ELF-1 (cell line): ENCODE measurements around the gene FGG.

Experiments
- DNase-seq: peaks from one replicate; pipeline ENCODE4 v3.0.0-alpha.2; 2016; ENCODE audit warnings: low read depth, low spot score

The FGG gene

DNA sequence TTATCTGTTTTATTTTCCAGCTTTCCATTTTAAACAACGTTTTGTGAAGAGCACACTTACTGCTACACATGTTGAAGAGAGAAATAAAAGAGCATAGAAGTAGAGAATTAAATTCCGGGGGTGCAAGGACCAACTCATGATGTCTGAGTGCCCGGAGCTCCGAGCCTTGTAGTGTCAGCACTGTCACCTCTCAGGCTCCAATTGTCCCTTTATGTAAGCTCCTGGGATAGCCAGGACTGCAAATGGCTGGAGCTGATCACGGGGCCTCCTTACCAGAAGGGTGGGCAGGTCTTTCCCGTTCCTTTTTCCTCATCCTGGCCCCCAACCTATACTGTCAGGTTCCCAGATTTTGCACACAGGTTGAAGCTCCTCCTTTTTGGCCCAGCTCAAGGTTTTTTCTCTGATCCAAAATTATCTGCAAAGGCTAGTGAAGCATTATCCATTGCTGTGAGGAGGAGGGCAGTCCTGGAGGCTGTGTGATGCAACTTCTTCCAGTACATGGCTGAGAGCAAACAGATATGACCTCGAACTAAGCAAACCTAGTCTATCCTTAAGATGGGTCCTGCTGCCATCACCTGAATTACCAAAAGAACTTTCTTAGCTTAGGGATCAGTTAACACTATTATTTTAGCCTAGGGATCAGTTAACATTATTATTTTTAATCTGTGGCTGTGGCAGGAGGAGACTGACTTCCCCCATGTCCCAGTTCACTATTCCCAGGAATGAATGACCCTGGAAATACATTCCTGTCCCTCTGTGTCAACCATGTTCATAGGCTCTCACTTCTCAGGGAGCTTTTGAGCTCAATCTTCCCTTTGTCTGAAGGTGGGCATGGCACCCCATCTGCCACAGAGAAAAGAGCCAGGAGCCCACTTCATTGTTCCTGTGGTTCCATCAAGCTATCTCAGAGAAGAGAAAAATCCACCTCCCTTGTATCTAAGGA, at the start of gene FGG:
TSS of gene FGG (minus strand) at position 185 of the 943 bp plus-strand sequence. CDS start at position 138, 47 bp downstream.
- DNase-seq: no peak

GRCh38 chr4:154660052-154660451, 47.6 kb upstream of the FGG start:
- DNase-seq: no peak

DNA sequence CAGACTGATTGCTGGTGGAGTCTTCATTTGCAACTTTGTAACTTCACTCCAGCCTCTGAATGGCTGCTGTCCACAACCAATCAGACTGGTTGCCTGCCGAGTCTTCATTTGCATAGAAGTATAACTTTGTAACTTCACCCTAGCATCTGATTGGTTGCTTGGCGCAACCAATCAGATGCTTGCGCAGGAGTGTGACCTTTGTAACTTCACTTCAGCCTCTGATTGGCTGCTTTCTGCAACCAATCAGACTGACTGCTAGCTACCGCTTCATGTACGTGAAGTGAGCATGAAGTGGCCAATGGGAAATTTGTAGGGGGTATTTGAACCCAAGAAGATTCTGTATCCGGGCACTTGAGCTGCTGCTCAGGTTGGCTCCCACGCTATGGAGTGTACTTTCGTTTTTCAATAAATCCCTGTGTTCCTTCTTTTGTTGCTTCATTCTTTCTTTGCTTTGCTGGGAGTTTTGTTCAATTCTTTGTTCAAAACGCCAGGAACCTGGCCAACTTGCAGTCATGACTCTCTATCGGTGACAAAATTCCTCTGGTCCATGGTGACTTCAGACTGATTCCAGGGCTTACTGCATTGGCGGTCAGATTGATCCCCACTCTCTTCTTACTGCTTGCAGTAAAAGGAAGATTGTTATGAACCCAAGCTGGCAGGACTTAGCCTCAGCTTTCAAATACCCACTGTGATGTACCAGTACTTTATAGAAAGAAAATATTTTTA, 46.4 kb upstream of the FGG start:
- DNase-seq: no peak

- no peak for DNase-seq
Measured at GRCh38 chr4:154643493-154643892, 31.0 kb upstream of the FGG start.

DNA sequence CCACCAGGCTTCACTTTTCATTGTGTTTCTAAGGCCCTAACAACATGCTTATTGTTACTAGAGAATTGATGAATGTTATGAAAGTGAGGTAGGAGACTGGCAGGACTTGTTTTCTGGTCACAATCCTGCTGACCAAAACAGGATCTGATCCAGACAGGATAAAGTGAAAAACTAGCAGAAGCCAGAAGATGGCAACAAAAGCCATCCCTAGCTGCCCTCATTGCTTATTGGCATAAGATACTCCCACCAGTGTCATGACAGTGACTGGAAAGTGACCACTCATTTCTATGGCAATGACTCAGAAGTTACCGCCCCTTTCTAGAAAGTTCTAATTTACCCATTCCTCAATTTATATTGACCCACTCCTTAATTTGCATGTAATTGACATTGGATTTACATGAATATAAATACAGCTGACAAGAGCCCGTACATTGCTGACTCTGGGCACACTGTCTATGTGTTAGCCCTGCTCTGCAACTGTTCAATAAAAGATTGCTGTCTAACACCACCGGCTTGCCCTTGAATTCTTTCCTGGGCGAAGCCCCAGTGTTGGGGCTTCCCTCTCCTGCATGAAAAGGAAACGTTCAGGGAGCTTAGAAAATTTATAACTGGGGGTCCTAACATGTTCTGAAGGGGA, 30.0 kb upstream of the FGG start:
- DNase-seq: peak; percentile 7

DNA sequence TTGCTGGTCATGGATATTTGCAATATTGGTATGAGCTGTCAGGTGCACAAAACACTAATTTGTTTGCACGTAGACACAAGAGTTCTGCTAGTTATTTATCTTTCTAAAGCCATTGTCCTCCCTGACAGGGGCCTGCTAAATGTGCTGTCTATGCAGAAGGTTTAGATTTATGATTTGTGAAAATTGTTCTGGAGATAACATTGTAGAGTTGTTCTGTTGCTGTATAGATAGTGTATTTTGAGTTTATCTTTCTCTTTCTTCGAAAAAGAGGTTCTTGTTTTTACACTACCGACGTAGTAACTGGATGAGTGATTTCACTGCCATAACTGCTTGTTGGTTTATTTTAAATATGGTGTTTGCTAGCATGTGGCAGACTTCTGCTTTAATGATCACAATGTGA, 28.5 kb upstream of the FGG start:
- DNase-seq: no peak

DNA sequence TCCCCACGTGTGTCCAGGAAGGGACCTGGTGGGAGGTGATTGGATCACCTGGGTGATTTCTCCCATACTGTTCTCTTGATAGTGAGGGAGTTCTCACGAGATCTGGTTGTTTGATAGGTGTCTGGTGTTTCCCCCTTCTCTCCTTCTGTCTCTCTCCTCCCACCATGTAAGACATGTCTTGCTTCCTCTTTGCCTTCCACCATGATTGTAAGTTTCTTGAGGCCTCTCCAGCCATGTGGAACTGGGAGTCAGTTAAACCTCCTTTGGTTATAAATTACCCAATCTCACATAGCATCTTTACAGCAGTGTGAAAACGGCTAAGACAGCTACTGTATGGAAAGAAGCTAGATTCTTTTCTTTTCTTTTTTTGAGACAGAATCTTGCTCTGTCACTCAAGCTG, 21.6 kb upstream of the FGG start:
- no peak for DNase-seq

DNA sequence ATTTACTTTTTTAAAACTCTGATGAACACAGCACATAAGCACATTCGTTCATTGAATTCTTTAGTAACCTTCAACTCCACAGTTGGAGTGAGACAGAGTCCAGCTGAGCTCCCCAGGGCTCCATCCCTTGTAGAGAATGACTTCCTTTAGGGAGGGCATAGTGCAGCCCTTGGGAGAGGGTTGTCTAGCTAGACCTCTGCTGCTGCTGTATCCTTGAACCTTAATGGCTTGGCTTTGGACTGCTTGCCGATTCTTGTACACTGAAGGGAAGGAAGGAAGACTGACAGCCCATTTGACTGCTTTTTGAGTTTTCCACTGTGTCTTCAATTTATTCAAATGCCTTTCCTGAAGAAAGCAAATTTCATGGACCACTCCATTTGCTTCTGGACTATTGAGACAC, 19.4 kb upstream of the FGG start:
- no peak for DNase-seq

GRCh38 chr4:154630324-154630723, 17.9 kb upstream of the FGG start:
- DNase-seq: no peak

DNA sequence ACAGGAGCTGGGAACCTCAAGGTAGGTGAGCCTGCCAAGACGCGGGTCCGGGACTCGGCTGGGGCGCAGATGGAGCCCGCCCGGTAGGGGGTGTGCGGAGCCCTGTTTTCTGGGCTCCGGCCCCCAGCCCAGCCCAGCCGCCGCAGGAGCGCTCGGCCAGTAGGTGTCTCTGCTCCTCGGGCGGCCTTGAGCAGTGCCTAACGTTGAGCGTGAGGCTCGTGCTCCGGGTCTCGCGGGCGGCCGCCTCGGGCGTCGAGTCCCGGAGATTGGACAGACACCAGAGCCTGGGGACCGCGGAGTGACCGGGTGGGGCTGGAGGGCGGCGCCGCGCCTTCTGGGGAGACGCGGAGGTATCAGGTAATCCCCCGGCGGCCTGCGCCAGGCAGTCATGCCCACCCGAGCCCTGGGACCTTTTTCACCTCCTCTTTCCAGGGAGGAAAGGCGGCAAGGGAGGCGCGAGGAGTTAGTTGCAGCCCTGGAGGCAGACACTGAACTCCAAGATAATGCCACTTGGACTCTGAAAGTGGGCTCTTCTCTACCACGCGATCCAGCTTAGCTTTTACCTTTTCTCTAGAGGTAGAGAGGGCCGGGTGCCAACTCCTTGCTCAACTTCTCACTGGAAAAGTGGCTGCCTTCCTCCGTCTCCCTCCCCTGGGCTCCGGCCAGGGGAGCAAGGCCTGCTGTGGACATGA, 14.5 kb upstream of the FGG start:
- DNase-seq: peak; percentile 89

DNA sequence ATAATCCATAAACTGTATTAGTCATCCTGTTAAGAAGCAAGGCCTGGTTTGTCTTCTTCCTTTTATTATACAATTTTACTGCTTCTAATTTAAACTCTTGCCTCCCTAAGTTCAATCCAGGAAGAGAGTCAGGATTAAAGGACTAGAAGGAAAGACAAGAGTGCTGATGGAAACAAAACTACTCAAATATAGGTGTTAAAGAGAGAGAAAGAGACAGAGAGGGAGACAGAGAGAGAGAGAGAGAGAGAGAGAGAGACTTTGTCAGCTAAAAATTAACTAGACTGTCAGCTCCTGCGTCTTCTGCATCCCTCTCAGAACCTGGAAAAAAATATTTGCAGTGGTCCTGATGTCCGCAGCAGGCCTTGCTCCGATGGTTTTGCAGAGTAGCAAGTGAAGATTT, 13.5 kb upstream of the FGG start:
- no peak for DNase-seq

DNA sequence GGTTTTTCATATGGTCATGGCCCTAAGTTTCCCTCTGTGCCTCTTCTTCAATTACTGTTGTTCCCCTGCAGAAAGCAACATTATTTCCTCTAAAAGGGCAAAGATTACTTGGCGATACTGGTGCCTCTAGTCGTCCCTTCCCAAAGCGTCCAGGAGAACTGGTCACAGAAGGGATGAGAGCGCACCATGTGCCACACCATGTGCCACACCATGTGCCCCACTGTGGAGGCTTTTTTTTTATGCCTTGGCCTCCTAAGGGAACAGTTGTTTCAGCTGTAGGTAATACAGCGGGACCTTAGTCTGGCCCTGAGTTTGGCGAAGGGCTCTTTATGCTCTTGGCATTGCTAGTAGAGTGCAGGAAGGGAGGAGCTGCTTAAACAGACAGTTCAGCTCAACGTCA, 11.5 kb upstream of the FGG start:
- DNase-seq: no peak

GRCh38 chr4:154623436-154623835, 11.0 kb upstream of the FGG start:
- DNase-seq: no peak

DNA sequence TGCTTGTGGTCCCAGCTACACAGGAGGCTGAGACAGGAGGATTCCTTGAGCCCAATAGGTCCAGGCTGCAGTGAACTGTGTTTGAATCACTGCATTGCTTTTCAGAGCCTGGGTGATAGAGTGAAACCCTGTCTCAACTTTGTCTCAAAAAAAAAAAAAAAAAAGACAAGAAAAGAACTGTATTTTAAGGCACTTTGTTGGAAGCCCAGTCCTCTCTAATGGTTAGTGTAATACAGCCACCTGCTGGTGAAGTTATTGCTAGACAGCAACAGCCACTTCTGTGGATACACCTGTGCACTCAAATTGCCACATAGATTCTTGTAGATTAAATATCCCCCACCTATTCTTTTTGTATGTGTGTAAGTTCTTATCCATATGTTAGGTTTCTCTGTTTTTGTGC, 10.1 kb upstream of the FGG start:
- no peak for DNase-seq

DNA sequence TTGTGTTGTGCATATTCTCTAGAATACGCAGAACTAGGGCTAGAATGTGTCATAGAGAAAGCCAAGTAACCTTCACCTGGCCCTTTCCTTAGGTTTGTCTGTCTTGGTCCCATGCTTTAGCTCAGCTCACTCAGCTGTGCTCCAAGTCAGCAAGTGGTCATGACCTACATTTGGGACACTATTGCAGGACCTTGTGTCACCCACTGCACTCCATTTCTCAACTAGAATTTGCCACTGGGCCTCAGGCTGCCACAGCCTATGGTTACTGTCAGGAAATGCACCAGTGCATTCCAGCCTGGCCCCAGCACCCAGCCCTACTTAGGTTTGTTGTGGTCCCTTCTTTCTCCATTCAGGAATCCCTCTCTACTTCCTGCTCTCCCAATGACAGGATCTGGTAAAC, 7.7 kb upstream of the FGG start:
- DNase-seq: no peak

GRCh38 chr4:154618708-154619315, 6.4 kb upstream of the FGG start:
- DNase-seq: peak; percentile 65

- no peak for DNase-seq
Measured at GRCh38 chr4:154617820-154618317, 5.4 kb upstream of the FGG start.

GRCh38 chr4:154616731-154617130, 4.3 kb upstream of the FGG start:
- DNase-seq: no peak

DNA sequence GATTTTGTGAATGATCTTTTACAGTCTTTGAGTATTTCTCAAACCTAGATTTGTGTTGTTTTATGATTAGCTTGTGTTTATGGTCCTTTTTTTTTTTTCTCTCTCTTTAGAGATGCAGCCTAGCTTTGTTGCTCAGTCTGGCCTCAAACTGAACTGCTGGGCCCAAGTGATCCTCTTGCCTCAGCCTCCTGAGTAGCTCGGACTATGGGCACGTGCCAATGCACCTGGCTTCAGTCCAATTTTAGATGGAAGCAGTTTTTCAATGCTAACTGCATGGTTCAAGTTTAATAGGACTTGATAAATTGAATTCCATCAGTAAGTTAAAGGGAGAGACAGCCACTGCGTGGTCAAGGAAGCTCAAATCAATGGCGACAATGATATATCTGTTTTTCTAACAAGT, 3.8 kb upstream of the FGG start:
- no peak for DNase-seq

- no peak for DNase-seq
Measured at GRCh38 chr4:154615211-154615610, 2.8 kb upstream of the FGG start.

GRCh38 chr4:154614306-154614705, 1.9 kb upstream of the FGG start:
- DNase-seq: no peak
